H9 (cell line): ENCODE results near the gene SLC24A4. TPM values are rescaled to one million over a fixed set of nuclear protein-coding genes. Genes with fewer than 3 reads are reported as not detected.

Experiments
- DNase-seq: peaks from one replicate; pipeline ENCODE4 v3.0.0-alpha.2; 2017
- H2AFZ ChIP-seq: one replicate; pipeline ENCODE4 v1.6.1; 2013; ENCODE audit warnings: mild to moderate bottlenecking, low read length, control low read depth, moderate library complexity
- H2AK5ac ChIP-seq: 2 replicates; pipeline ENCODE4 v1.6.1; 2013; ENCODE audit warnings: low read length, control low read depth, mixed read lengths; ENCODE audit not compliant: insufficient read length
- H2BK120ac ChIP-seq: one replicate; pipeline ENCODE4 v1.6.1; 2013; ENCODE audit warnings: low read depth, mild to moderate bottlenecking, low read length, control low read depth, inconsistent platforms; ENCODE audit not compliant: poor library complexity, severe bottlenecking
- H2BK12ac ChIP-seq: 2 replicates; pipeline ENCODE4 v1.6.1; 2013; ENCODE audit warnings: low read length, control low read depth, mixed read lengths, low read depth; ENCODE audit not compliant: insufficient read length
- H2BK15ac ChIP-seq: 2 replicates; pipeline ENCODE4 v1.6.1; 2013; ENCODE audit warnings: low read depth, low read length, control low read depth
- H2BK20ac ChIP-seq: one replicate; pipeline ENCODE4 v1.6.1; 2013; ENCODE audit warnings: low read depth, mild to moderate bottlenecking, low read length, control low read depth, inconsistent platforms; ENCODE audit not compliant: poor library complexity, severe bottlenecking
- H2BK5ac ChIP-seq: 2 replicates; pipeline ENCODE4 v1.6.1; 2013; ENCODE audit warnings: low read length, control low read depth, mixed read lengths; ENCODE audit not compliant: insufficient read length
- H3K14ac ChIP-seq: 2 replicates; pipeline ENCODE4 v1.6.1; 2013; ENCODE audit warnings: low read length, control low read depth; ENCODE audit not compliant: insufficient read depth
- H3K18ac ChIP-seq: 2 replicates; pipeline ENCODE4 v1.6.1; 2013; ENCODE audit warnings: low read depth, mild to moderate bottlenecking, mixed read lengths, low read length, control low read depth; ENCODE audit not compliant: insufficient read length
- H3K23ac ChIP-seq: 2 replicates; pipeline ENCODE4 v1.6.1; 2013; ENCODE audit warnings: low read length, control low read depth, mixed read lengths, low read depth; ENCODE audit not compliant: insufficient read length
- H3K23me2 ChIP-seq: 2 replicates; pipeline ENCODE4 v1.6.1; 2013; ENCODE audit warnings: low read depth, mild to moderate bottlenecking, mixed read lengths, low read length, control low read depth; ENCODE audit not compliant: insufficient read length, poor library complexity, severe bottlenecking
- H3K27ac ChIP-seq: 2 replicates; pipeline ENCODE4 v1.5.1; 2013; ENCODE audit warnings: low read length, control low read depth, mixed read lengths, low read depth; ENCODE audit not compliant: insufficient read length
- H3K27me3 ChIP-seq: 2 replicates; pipeline ENCODE4 v1.6.1; 2013; ENCODE audit warnings: low read length, control low read depth, inconsistent platforms; ENCODE audit not compliant: insufficient read depth
- H3K4ac ChIP-seq: 2 replicates; pipeline ENCODE4 v1.6.1; 2013; ENCODE audit warnings: low read depth, mild to moderate bottlenecking, control low read depth, inconsistent platforms, low read length, moderate library complexity
- H3K4me1 ChIP-seq: 2 replicates; pipeline ENCODE4 v1.6.1; 2013; ENCODE audit warnings: low read length, control low read depth, inconsistent platforms; ENCODE audit not compliant: insufficient read depth
- H3K4me2 ChIP-seq: 2 replicates; pipeline ENCODE4 v1.6.1; 2013; ENCODE audit warnings: low read length, control low read depth, mixed read lengths; ENCODE audit not compliant: insufficient read length, insufficient read depth
- H3K56ac ChIP-seq: 2 replicates; pipeline ENCODE4 v1.6.1; 2013; ENCODE audit warnings: low read depth, mild to moderate bottlenecking, mixed read lengths, low read length, control low read depth; ENCODE audit not compliant: insufficient read length
- H3K79me1 ChIP-seq: 2 replicates; pipeline ENCODE4 v1.6.1; 2013; ENCODE audit warnings: low read depth, mild to moderate bottlenecking, moderate library complexity, low read length, control low read depth, inconsistent platforms; ENCODE audit not compliant: insufficient read depth, poor library complexity, severe bottlenecking
- H3K79me2 ChIP-seq: 2 replicates; pipeline ENCODE4 v1.6.1; 2013; ENCODE audit warnings: low read length, control low read depth, inconsistent platforms; ENCODE audit not compliant: insufficient read depth
- H3K9ac ChIP-seq: 2 replicates; pipeline ENCODE4 v1.6.1; 2013; ENCODE audit warnings: low read length, control low read depth, mixed read lengths; ENCODE audit not compliant: insufficient read length; ENCODE audit errors: extremely low read depth
- H3K9me3 ChIP-seq: one replicate; pipeline ENCODE4 v1.6.1; 2013; ENCODE audit warnings: low read depth, low read length, inconsistent platforms; ENCODE audit not compliant: control insufficient read depth
- H3T11ph ChIP-seq: one replicate; pipeline ENCODE4 v1.6.1; 2013; ENCODE audit warnings: mild to moderate bottlenecking, low read length, control low read depth, inconsistent platforms
- H4K20me1 ChIP-seq: one replicate; pipeline ENCODE4 v1.6.1; 2013; ENCODE audit not compliant: control insufficient read depth, insufficient read length, insufficient read depth
- H4K5ac ChIP-seq: 2 replicates; pipeline ENCODE4 v1.6.1; 2013; ENCODE audit warnings: low read depth, mild to moderate bottlenecking, mixed read lengths, low read length, control low read depth; ENCODE audit not compliant: insufficient read length
- H4K8ac ChIP-seq: replicated peaks from 2 replicates; pipeline ENCODE4 v1.6.1; 2013; ENCODE audit warnings: low read length, control low read depth, mixed read lengths, low read depth; ENCODE audit not compliant: insufficient read length
- H4K91ac ChIP-seq: 2 replicates; pipeline ENCODE4 v1.6.1; 2013; ENCODE audit warnings: low read depth, mild to moderate bottlenecking, moderate library complexity, mixed read lengths, low read length, control low read depth; ENCODE audit not compliant: insufficient read length
- H3K27ac Mint-ChIP-seq, 3 experiments: 2 replicates in 2 of 3; 3 replicates in 1 of 3; pipeline ENCODE4 v1.8.0; 2020 to 2021; ENCODE audit warnings: mixed read lengths in 3 of 3, mild to moderate bottlenecking in 1 of 3, moderate library complexity in 1 of 3
- H3K27me3 Mint-ChIP-seq: 2 replicates; pipeline ENCODE4 v1.8.0; 2021; ENCODE audit warnings: low read depth, mild to moderate bottlenecking, moderate library complexity, mixed read lengths
- H3K36me3 Mint-ChIP-seq, 3 experiments: 2 replicates in 2 of 3; 3 replicates in 1 of 3; pipeline ENCODE4 v1.8.0; 2020 to 2021; ENCODE audit warnings: low read depth in 3 of 3, mixed read lengths in 3 of 3; ENCODE audit not compliant: insufficient read depth in 1 of 3
- H3K4me1 Mint-ChIP-seq, 2 experiments: 2 replicates each; pipeline ENCODE4 v1.8.0; 2020; ENCODE audit warnings: mixed read lengths in 2 of 2
- H3K4me3 Mint-ChIP-seq, 2 experiments: 2 replicates in 1 of 2; 3 replicates in 1 of 2; pipeline ENCODE4 v1.8.0; 2020 to 2021; ENCODE audit warnings: mild to moderate bottlenecking in 2 of 2, mixed read lengths in 2 of 2, moderate library complexity in 1 of 2
- H3K9me3 Mint-ChIP-seq, 2 experiments: 2 replicates in 1 of 2; 3 replicates in 1 of 2; pipeline ENCODE4 v1.8.0; 2020; ENCODE audit warnings: mild to moderate bottlenecking in 2 of 2, mixed read lengths in 2 of 2, moderate library complexity in 1 of 2
- CTCF ChIP-seq: fragments of 200-600 bp; sonication (generic); conservative IDR thresholded peaks from 3 replicates; pipeline ENCODE4 v1.8.0; 2021; ENCODE audit warnings: antibody characterized with exemption, mild to moderate bottlenecking
- total RNA-seq: library from RNA; stranded (reverse); gene quantifications from 2 replicates; pipeline ENCODE4 v1.2.1, GENCODE V29; 2021

Gene SLC24A4
- total RNA-seq, 1 experiment from 2014 or later: 0.24 TPM

- Histone ChIP-seq H3K27me3 (no peaks in the 10 kb centered on the region), H3K23me2 (no peaks in the 10 kb centered on the region), H2BK120ac (no peak overlapping the region), H3T11ph (no peak overlapping the region), H4K8ac (no peak overlapping the region), H3K9me3 (no peaks in the 10 kb centered on the region), H3K9ac (no peak overlapping the region), H3K23ac (no peak overlapping the region), H2BK20ac (no peak overlapping the region), H3K4me2 (no peak overlapping the region), H3K14ac (no peak overlapping the region), H3K4me1 (no peaks in the 10 kb centered on the region), H2BK5ac (no peak overlapping the region), H2BK12ac (no peak overlapping the region), H4K91ac (no peak overlapping the region), H3K79me2 (no peaks in the 10 kb centered on the region), H4K20me1 (no peaks in the 10 kb centered on the region), H3K27ac (no peak overlapping the region), H3K56ac (no peak overlapping the region), H2AK5ac (no peak overlapping the region), H3K4ac (no peak overlapping the region), H4K5ac (no peak overlapping the region), H2AFZ (no peak overlapping the region), H3K79me1 (no peaks in the 10 kb centered on the region), H3K18ac (no peak overlapping the region), H2BK15ac (no peak overlapping the region)
- Mint-ChIP-seq H3K36me3 (0 out of 7 replicates have a peak, but pooled peaks cover 0 to 2% (median 0%) of the 10 kb centered on the region in 3 experiments), H3K4me1 (no peaks in the 10 kb centered on the region), H3K27me3 (no peaks in the 10 kb centered on the region), H3K9me3 (no peaks in the 10 kb centered on the region; a peak in 1 of 5 replicates), H3K27ac (no peak overlapping the region), H3K4me3 (no peak overlapping the region)
- no peak for DNase-seq
- TF ChIP-seq CTCF: no peak
These were observed 102.1 kb downstream of the SLC24A4 start for GRCh38 chr14:92425101-92425500.
